ENCODE data around the gene LRATD1. TPM values are rescaled to one million over a fixed set of nuclear protein-coding genes. Genes with fewer than 3 reads are reported as not detected.

LRATD1 gene
- total and polyA plus RNA-seq, 10 of the 15 experiments (the other 5 are each of a cell fraction or from before 2014, with no cell fraction given): 0.02 TPM; not detected in 9

DNA sequence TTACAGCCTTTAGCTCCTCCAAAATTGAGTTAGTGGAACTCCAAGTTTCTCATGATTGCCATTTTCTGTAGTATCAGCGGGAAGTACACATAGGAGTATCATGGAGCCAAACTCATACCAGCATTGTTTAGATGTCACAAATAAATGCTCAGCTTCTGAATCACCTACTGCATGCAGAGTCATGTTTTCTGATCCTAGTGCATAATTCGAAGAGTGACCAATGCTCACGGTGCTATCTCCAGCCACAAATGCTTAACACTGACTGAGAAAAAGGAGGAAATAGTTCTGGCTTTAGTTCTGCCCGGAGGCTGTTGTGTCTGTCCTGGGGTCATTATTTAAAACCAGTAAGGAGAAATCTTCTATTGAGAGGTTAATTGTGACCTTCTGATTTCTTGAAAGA is 45.4 kb upstream of the LRATD1 start (continued):
- TF ChIP-seq SRF (IDR thresholded peaks at IDR 0.05; ENCODE audit: low read depth in 2 of 2, low read length in 2 of 2) (no peak), MTA3 (IDR thresholded peaks at IDR 0.05; ENCODE audit: borderline replicate concordance, low read length) (no peak)
- TF ChIP-seq, protein P1, sequence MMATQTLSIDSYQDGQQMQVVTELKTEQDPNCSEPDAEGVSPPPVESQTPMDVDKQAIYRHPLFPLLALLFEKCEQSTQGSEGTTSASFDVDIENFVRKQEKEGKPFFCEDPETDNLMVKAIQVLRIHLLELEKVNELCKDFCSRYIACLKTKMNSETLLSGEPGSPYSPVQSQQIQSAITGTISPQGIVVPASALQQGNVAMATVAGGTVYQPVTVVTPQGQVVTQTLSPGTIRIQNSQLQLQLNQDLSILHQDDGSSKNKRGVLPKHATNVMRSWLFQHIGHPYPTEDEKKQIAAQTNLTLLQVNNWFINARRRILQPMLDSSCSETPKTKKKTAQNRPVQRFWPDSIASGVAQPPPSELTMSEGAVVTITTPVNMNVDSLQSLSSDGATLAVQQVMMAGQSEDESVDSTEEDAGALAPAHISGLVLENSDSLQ (IDR thresholded peaks at IDR 0.05): no peak

DNA sequence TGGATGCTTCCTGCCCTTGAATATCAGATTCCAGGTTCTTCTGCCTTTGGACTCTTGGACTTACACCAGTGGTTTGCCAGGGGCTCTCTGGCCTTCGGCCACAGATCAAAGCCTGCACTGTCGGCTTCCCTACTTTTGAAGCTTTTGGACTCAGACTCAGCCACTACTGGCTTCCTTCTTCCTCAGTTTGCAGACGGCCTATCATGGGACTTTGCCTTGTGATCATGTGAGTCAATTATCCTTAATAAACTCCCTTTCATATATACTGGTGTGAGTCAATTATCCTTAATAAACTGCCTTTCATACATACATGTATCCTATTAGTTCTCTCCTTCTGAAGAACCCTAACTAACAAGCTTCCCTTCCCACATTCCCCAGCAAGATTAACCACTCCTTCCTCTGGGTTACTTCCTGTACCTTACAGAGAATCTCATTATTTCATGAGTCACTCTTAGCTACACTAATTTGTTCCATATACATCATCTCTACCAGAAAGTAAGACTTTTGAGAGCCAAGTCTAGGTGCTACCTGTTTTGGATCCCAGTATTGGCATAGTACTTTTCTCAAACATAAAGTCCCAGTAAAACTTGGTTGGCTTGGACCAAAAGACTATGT is 31.3 kb upstream of the LRATD1 start:
- no peaks in the 10 kb centered on the region for H3K36me3 ChIP-seq (ENCODE audit: control insufficient read depth in 2 of 2, insufficient read depth in 2 of 2, low read length in 1 of 2)
- no peak for ATAC-seq
- RAD21 ChIA-PET (ENCODE audit: unreplicated experiment): no interaction called here
- in situ Hi-C loops (cut with MboI) (no loop called here), intact Hi-C loops (cut with micrococcal nuclease; ENCODE audit: unreplicated experiment) (no loop called here)
- BruUV-seq (replicated peaks): no TSS peak
- H3K4me2 ChIP-seq (ENCODE audit: control insufficient read depth, insufficient read depth): no peak overlapping the region
- no peak for FAIRE-seq
- H3K4me3 ChIP-seq: no peak overlapping the region
- H3K27me3 ChIP-seq (replicated peaks in 1 of 2; ENCODE audit: control insufficient read depth in 2 of 2, insufficient read depth in 2 of 2, low read length in 1 of 2): no peaks in the 10 kb centered on the region
- H2AFZ ChIP-seq (ENCODE audit: control insufficient read depth, low read depth, low read length): no peak overlapping the region
- H4K20me1 ChIP-seq (ENCODE audit: control insufficient read depth, insufficient read depth): no peaks in the 10 kb centered on the region
- H3K79me2 ChIP-seq (ENCODE audit: control insufficient read depth, insufficient read depth, low read length): no peaks in the 10 kb centered on the region
- H3K9me3 ChIP-seq (replicated peaks; ENCODE audit: control insufficient read depth, insufficient read depth, low read length): no peaks in the 10 kb centered on the region
- H3K9ac ChIP-seq (ENCODE audit: control insufficient read depth, insufficient read depth, low read length): no peak overlapping the region
- SMC1A ChIA-PET (ENCODE audit: uncharacterized antibody, unreplicated experiment): interaction anchor here (0.7 kb wide), 1 partner anchor 174 kb away, joined by 3 read pairs; no protein-coding TSS in a partner anchor
- no peak for DNase-seq (ENCODE audit: low read depth, low spot score)
- WGBS (ENCODE audit: insufficient coverage, insufficient replicate concordance, low lambda C conversion rate, missing lambda C conversion rate): 26% methylated on average over 3 of the region's 3 CpGs
- POLR2A ChIA-PET: no interaction called here
- CTCF ChIA-PET: no interaction called here
- H3K27ac ChIP-seq (ENCODE audit: control insufficient read depth, insufficient read depth): no peak overlapping the region
- H3K4me1 ChIP-seq (ENCODE audit: control insufficient read depth, insufficient read depth, low read length): no peaks in the 10 kb centered on the region
- TF ChIP-seq SMC3 (IDR thresholded peaks at IDR 0.05; ENCODE audit: borderline replicate concordance, low read length): no peak
- no peak for TF ChIP-seq IKZF2 (IDR thresholded peaks at IDR 0.05)
- TF ChIP-seq ZSCAN29 (IDR thresholded peaks at IDR 0.05): no peak
- no peak for TF ChIP-seq POLR2AphosphoS5 (IDR thresholded peaks at IDR 0.05; ENCODE audit: low read length)
- no peak for TF ChIP-seq GABPA (IDR thresholded peaks at IDR 0.05; ENCODE audit: low read depth)
- no peak for TF ChIP-seq HDAC2 (IDR thresholded peaks at IDR 0.05)
- TF ChIP-seq, protein P2, sequence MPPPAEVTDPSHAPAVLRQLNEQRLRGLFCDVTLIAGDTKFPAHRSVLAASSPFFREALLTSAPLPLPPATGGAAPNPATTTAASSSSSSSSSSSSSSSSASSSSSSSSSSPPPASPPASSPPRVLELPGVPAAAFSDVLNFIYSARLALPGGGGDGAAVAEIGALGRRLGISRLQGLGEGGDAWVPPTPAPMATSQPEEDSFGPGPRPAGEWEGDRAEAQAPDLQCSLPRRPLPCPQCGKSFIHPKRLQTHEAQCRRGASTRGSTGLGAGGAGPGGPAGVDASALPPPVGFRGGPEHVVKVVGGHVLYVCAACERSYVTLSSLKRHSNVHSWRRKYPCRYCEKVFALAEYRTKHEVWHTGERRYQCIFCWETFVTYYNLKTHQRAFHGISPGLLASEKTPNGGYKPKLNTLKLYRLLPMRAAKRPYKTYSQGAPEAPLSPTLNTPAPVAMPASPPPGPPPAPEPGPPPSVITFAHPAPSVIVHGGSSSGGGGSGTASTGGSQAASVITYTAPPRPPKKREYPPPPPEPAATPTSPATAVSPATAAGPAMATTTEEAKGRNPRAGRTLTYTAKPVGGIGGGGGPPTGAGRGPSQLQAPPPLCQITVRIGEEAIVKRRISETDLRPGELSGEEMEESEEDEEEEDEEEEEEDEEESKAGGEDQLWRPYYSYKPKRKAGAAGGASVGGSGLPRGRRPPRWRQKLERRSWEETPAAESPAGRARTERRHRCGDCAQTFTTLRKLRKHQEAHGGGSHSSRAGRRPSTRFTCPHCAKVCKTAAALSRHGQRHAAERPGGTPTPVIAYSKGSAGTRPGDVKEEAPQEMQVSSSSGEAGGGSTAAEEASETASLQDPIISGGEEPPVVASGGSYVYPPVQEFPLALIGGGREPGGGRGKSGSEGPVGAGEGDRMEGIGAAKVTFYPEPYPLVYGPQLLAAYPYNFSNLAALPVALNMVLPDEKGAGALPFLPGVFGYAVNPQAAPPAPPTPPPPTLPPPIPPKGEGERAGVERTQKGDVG (CRISPR knock-in tag; IDR thresholded peaks at IDR 0.05): no peak
- no peak for TF ChIP-seq MXI1 (IDR thresholded peaks at IDR 0.05; ENCODE audit: low read depth, low read length)
- TF ChIP-seq, protein P3, sequence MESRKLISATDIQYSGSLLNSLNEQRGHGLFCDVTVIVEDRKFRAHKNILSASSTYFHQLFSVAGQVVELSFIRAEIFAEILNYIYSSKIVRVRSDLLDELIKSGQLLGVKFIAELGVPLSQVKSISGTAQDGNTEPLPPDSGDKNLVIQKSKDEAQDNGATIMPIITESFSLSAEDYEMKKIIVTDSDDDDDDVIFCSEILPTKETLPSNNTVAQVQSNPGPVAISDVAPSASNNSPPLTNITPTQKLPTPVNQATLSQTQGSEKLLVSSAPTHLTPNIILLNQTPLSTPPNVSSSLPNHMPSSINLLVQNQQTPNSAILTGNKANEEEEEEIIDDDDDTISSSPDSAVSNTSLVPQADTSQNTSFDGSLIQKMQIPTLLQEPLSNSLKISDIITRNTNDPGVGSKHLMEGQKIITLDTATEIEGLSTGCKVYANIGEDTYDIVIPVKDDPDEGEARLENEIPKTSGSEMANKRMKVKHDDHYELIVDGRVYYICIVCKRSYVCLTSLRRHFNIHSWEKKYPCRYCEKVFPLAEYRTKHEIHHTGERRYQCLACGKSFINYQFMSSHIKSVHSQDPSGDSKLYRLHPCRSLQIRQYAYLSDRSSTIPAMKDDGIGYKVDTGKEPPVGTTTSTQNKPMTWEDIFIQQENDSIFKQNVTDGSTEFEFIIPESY (IDR thresholded peaks at IDR 0.05): no peak
- TF ChIP-seq SMAD5 (IDR thresholded peaks at IDR 0.05; ENCODE audit: low read depth): no peak
- no peak for TF ChIP-seq BHLHE40 (IDR thresholded peaks at IDR 0.05; ENCODE audit: borderline replicate concordance in 1 of 2, low read depth in 2 of 2, low read length in 1 of 2)
- TF ChIP-seq NR2F1 (conservative IDR thresholded peaks at IDR 0.05): no peak
- TF ChIP-seq, protein P4, sequence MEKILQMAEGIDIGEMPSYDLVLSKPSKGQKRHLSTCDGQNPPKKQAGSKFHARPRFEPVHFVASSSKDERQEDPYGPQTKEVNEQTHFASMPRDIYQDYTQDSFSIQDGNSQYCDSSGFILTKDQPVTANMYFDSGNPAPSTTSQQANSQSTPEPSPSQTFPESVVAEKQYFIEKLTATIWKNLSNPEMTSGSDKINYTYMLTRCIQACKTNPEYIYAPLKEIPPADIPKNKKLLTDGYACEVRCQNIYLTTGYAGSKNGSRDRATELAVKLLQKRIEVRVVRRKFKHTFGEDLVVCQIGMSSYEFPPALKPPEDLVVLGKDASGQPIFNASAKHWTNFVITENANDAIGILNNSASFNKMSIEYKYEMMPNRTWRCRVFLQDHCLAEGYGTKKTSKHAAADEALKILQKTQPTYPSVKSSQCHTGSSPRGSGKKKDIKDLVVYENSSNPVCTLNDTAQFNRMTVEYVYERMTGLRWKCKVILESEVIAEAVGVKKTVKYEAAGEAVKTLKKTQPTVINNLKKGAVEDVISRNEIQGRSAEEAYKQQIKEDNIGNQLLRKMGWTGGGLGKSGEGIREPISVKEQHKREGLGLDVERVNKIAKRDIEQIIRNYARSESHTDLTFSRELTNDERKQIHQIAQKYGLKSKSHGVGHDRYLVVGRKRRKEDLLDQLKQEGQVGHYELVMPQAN (conservative IDR thresholded peaks at IDR 0.05): no peak
